ENCODE measurements around the gene UBR4.

GRCh38 chr1:19066248-19066873 is 143.7 kb downstream of the UBR4 start:
- TF ChIP-seq CTCF (IDR thresholded peaks at IDR 0.05) = no peak
- TF ChIP-seq POLR2A (IDR thresholded peaks at IDR 0.05) = no peak
- no peak for TF ChIP-seq POLR2AphosphoS5 (IDR thresholded peaks at IDR 0.05)
- no peak for TF ChIP-seq EP300 (IDR thresholded peaks at IDR 0.05; ENCODE audit: low read depth)

Measured in transverse colon (tissue), 4 donors.